D341Med (cell line): ENCODE data around the gene CAPN7.

Experiments
- DNase-seq: peaks from one replicate; pipeline ENCODE4 v3.0.0; 2012; ENCODE audit warnings: low spot score

The CAPN7 gene

GRCh38 chr3:15199493-15200105 lies 6.4 kb upstream of the CAPN7 start:
- no peak for DNase-seq

- DNase-seq = no peak
Measured at GRCh38 chr3:15204005-15204404, 2.0 kb upstream of the CAPN7 start.

- DNase-seq = no peak
Measured at GRCh38 chr3:15205482-15205933, 538 bp upstream of the CAPN7 start.

GRCh38 chr3:15206662-15207576 lies 873 bp downstream of the CAPN7 start:
- DNase-seq = peak; percentile 43

- DNase-seq = no peak
Measured at GRCh38 chr3:15207836-15208504, 1.9 kb downstream of the CAPN7 start.

- no peak for DNase-seq
Measured at GRCh38 chr3:15211937-15212336, 5.9 kb downstream of the CAPN7 start.

- DNase-seq = no peak
Measured at GRCh38 chr3:15214758-15215157, 8.7 kb downstream of the CAPN7 start.

GRCh38 chr3:15215996-15216395 lies 9.9 kb downstream of the CAPN7 start:
- DNase-seq = no peak

GRCh38 chr3:15216501-15216900 lies 10.5 kb downstream of the CAPN7 start:
- no peak for DNase-seq

GRCh38 chr3:15217011-15217671 lies 11.1 kb downstream of the CAPN7 start:
- DNase-seq = no peak

- DNase-seq = peak; percentile 17
Measured at GRCh38 chr3:15217841-15218267, 11.8 kb downstream of the CAPN7 start.

- no peak for DNase-seq
Measured at GRCh38 chr3:15218689-15219088, 12.6 kb downstream of the CAPN7 start.

- DNase-seq = no peak
Measured at GRCh38 chr3:15220056-15220455, 14.0 kb downstream of the CAPN7 start.

GRCh38 chr3:15220661-15221060 lies 14.6 kb downstream of the CAPN7 start:
- DNase-seq = peak; percentile 59

GRCh38 chr3:15221574-15222217 lies 15.7 kb downstream of the CAPN7 start:
- DNase-seq = peak; percentile 32

- no peak for DNase-seq
Measured at GRCh38 chr3:15223685-15224572, 17.9 kb downstream of the CAPN7 start.

- no peak for DNase-seq
Measured at GRCh38 chr3:15228147-15228546, 22.1 kb downstream of the CAPN7 start.

- DNase-seq = no peak
Measured at GRCh38 chr3:15229262-15229661, 23.2 kb downstream of the CAPN7 start.

GRCh38 chr3:15241341-15241740 lies 35.3 kb downstream of the CAPN7 start:
- DNase-seq = peak; percentile 56

- DNase-seq = no peak
Measured at GRCh38 chr3:15243822-15244482, 37.9 kb downstream of the CAPN7 start.
